Glomerular visceral epithelial cell (primary cell): Measurements from ENCODE around the gene CLSTN3.
A peak's percentile ranks its signal among the peaks of the same experiment; 100 is the strongest.

ENCODE experiments used
- DNase-seq: peaks from one replicate; pipeline ENCODE4 v3.0.0-alpha.2; 2016; ENCODE audit errors: extremely low spot score

Gene CLSTN3

DNA sequence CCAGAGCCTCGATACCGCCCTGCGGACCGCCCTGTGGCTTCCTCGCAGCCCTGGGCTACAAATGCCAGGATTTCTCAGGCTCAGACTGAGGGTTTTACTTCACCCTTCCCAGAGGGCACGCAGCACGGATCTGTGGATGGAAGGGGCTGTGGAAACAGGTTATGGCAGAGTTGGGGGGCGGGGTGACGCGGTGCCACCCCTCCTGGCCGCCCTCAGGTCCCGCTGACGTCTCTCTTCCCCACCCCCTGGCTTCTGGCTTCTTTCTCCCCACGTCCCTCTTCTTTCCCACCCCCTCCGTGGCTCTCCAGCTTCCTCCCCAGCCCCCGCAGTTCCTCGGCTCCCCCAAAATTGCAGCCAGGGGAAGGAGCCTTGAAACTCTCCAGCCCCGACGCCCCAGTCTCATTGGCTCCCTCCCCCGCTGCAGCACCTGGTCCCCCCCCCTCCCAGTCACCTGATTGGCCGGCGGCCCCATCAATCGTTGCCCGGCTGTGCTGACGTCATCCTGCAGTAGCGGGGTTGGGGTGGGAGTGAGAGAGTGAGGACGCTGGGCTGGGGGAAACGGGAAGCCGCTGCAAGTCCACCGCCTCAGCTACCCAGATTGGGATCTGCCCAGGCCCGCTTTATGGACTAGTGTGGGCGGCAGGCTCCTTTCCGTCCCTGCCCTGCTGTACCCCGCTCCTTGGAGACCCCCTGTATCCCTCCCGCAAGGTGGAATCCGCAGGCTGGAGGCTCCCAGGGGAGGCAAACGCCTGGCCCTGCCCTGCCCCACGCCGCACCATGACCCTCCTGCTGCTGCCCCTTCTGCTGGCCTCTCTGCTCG, at the start of gene CLSTN3:
TSS of gene CLSTN3 (plus strand) at position 500 of the 820 bp plus-strand sequence. CDS start at position 778, 278 bp downstream.
- DNase-seq: peak; percentile 80

DNA sequence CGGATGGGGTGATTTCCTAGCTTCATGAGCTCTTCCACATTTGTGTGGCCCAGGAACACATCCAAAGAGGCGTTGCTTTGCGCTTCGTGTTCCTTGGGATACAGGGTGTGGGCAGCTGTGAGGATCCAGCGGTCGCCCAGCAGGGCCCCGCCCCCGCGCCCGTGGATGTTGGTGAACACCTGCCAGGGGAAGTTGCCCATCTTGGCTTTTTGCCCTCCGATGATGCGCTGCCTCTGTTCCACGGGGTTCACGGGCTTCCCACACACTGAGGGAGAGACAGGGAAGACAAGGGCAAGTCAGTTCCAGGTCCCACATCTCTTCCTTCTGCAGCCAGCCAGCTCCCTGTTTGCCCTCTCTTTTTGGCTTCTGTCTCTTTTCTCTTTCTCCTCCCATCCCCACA, 49.1 kb upstream of the CLSTN3 start:
- no peak for DNase-seq

DNA sequence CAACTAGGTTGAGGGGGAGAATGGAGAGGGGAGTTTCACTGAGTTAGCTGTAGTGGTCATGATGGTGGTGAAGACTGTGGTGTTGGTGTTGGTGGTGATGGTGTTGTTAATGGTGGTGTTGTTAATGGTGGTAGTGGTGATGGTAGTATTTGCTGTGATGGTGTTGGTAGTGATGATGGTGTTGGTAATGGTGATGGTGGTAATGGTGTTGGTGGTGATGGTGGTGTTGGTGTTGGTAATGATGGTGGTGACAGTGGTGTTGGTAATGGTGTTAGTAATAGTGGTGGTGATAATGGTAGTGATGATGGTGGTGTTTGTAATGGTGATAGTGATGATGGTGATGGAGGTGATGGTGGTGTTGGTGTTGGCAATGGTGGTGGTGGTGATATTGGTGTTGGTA, 47.0 kb upstream of the CLSTN3 start:
- DNase-seq: no peak

DNA sequence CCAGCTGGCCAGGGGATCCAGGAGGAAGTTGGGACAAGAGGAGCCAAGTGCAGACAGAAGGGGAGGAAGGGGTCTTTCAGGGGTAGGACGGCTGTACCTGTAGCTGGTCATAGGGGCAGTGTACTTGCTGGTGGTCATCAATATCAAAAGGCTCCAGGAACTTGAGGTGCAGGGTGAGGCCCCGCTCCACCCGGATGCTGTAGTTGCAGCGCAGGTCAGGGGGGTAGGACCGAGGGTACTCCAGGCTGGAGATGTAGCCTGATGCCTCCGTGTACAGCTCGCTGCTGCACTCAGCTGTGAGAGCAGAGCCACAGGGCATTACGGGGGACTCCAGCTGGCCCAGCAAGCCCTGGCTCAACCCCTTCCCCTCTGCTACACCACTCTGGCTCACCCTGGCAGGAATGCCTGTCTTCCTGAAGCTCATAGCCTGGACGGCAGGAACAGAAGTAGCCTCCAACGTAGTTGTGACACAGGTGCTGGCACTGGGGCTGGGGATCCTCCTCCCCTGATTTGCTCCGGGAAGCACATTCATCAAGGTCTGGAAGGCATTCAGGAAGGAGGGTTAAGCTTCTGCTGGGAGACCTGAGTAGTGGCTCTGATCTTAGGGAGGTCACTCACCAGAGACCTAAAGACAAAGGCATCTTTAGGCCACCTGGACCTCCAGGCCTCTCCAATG, 40.8 kb upstream of the CLSTN3 start:
- no peak for DNase-seq

DNA sequence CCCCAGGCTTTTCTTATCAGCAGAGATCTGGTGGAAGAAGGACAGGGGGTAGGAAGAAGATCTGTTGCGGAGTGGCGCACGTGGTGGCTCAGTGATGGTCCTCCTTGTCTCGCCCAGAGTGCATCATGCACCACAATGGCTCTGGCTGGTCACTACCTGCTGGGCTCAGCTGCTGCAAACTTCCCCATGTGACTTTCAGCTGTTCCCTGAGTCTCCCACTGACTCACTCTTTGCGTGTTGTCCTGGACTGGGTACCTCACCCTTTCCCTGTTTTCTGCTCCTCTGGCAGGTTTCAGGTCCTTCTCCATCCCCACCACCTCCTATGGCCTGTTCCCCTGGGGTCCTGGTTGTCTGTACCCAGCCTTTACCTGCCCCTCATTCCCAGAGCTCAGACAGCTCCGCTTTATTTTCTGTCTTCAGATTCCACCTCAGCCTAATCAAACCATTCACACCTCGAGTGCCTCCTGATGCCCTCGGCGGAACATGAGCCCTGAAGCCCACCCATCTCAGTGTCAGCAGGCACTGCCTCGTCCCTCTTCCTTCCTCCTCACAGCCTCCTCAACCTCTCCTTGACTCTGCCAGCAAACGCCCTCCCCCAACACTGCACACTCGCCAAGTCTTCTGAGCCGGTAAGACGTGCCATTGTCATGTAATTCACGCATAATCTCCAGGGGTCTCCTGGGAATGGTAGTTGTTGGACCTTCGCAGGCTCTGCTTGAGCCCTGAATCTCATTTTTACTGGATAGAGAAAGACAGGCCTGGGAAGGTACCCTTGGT, 39.8 kb upstream of the CLSTN3 start:
- no peak for DNase-seq

DNA sequence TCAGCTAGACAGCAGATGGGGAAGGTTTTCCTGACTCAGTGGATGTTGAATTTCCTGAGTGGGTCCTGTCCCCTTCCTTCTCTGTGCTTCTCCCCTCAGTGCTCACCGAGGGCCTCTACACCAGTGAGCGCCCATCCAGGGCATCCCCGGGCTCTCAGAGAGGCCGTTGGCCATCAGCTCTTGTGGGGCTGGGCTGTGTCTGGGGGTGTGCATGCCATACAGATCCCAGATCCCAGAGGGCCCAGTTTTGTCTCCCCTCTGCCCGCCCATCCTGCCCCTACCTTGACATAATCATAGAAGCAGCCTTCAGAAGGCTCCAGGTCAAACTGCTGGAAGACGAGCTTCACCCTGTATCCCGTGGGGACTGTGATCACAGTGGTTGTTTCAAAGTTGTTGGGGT, 39.0 kb upstream of the CLSTN3 start:
- DNase-seq: no peak

DNA sequence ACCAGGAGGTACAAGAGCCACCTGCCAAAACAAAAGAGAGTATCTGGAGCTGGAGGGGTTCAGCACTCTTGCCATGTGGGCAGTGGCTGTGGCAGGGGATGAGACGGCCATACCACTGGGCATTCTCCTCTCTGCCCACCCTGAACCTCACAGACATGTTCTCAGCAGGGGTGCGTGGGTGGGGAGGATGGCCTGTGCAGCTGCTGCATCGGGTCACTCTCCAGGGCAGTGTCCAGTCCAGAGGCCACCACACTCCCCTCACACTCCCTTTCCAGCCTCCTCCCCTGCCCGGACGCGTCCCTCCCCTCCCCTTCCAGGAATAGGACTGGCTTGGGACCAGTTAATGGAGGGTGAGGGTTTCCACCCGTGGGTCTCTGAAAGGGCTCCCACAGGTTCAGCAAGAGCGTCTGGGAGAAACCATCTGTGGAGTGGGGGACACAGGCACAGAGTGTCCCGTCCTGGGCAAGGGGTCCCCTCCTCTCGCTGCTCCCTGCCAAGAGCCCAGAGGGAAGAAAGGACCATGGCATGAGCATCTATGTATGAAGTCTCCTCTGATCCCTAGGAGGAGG, 38.4 kb upstream of the CLSTN3 start:
- DNase-seq: no peak

DNA sequence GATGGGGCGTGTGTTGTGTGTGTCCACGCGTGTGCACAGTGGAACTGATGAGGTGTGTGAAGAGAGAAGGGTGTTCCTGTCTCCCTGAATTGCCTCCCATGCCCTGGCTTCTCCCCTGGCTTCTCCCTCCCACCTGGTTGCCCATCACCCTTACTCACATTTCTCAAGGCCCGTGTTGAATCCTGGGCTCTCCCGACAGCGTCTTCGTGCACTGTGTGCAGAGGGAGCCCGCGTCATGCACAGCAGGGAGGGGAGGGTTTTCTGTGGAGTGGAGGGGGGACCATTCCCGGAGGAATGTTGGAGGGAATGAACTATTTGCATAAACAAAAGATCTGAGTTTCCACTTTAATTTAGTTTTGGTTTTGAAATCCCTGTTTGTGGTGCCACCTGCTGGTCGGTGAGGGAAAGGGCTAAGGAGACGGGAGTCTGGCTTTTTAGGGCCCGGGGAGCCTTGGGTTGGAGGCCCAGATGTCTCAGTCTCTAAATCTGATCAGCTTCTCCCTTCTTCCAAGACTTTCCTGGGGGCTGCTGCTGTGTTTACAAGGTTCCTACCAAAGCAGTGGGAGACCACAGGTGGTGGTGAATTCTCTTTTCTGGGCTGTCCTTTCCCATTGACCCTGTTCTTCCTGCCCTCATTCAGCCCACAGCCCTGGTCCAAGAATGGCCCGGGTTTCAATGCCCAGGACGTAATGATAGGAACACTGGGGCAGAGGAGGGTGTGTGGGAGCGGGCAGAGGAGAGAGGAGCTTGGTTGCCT, 37.8 kb upstream of the CLSTN3 start, which contains the start of gene C1R:
TSS of gene C1R (minus strand) at position 217 of the 757 bp plus-strand sequence. CDS start at position 160, 57 bp downstream.
- peak; percentile 68 for DNase-seq

DNA sequence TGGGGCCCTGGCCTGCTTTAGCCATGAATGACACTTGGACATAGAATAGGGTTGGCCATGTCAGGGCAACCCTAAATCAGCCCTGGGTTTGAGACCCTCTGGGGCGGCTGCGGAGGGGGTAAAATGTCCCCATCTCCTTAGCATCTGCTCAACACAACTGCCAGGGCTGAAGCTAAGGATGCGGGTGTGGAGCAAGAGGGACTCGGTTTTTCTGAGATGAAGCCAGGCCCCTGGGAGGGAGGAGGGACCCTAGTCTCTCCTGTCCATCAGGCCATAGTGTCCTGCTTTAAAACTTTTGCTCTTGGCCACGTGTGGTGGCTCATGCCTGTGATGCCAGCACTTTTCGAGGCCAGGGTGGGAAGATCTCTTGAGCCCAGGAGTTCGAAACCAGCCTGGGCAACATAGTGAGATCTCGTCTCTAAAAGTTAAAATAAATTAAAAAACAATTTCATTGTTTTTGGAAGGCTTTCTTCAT, 37.1 kb upstream of the CLSTN3 start:
- no peak for DNase-seq

DNA sequence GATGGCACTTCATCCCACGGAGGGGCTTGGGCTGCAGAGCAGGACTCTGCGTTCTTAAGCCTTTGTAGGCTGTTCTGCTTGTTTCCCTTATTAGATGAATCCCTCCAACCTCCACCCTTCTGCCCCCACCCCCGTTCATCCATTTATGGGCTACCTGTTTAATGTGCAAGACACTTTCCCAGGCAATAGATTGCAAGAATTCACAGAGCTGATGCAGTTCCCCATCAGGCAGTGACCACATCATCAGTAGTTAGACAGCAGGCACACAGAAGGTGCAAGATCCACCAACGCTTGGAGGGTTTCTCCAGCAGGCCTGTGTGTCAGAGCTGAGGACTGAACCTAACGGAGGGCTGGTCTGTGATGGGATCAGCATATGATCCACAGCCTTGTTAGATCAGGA, 36.7 kb upstream of the CLSTN3 start:
- no peak for DNase-seq

DNA sequence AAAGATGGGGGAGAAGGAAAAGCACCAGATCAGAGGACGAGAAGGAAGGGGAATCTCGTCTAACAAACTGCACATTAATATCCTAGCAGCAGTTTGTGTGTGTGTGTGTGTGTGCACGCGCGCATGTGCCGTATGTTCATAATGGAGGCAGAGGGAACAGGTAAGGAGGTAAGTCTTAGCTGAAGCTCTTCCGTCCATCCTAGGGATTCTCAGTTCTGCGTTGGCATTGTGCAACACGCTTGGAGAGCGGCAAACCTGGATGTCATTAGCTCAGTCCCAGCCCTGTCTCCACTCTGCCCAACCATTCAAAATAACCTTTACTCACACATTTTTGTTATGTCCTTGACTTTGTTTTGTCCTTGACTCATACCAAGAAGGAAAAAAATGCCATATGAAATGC, 36.3 kb upstream of the CLSTN3 start:
- no peak for DNase-seq

DNA sequence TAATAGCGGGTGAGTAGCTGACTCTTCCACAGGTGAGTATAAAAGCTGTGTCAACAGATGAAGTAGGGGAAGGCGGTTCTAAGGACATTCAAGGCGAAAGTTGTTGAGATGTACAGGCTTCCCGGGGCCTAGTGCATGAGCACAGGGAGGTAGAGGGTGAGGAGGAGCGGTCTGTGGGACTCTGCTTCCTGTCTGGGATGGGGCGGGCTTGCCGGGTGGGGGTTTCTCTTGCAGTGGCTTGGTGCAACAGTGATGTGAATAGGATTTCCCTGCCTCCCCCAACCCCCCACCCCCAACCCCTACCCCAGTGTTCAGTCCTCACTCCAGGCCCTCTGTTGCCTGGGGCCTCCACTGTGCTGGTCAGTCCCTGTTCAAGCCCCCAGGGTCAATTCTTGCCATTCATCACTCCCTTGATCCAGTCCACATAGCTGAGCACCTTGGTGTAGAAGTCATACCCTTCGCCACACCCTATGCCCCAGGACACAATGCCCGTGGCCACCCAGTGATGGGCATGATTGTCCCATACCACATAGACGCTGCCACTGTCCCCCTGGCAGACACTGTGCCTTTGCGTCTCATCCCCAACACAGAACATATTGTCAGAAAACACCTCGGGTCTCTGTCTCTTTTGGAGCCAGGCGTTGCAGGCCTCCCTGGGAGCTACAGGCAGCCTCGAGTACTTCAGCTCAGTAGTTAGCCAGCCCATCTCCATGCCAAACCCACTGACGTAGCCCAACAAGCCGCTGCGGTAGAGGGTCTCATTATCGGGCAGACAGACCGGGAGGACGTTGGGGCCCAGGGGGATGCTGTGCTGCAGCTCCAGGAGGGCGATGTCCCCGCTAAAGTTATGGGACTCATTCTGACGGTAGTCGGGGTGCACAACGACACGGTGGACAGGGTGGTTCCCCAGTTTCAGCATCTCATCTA, 33.9 kb upstream of the CLSTN3 start:
- no peak for DNase-seq

DNA sequence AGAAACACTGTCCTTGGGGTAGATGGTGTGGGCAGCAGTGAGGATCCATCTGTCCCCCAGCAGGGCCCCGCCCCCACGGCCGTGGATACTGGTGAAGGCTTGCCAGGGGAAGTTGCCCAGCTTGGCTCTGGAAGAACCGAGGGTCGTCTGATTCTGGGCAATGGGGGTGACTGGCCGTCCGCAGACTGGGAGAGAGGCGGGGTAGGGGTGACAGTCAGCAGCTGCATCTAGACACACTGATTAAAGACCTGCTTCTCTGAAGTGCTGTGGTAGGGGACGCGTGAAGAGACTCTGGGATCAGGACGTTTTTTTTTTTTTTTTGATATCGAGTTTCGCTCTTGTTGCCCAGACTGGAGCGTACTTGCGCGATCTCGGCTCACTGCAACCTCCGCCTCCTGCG, 33.2 kb upstream of the CLSTN3 start:
- DNase-seq: no peak

DNA sequence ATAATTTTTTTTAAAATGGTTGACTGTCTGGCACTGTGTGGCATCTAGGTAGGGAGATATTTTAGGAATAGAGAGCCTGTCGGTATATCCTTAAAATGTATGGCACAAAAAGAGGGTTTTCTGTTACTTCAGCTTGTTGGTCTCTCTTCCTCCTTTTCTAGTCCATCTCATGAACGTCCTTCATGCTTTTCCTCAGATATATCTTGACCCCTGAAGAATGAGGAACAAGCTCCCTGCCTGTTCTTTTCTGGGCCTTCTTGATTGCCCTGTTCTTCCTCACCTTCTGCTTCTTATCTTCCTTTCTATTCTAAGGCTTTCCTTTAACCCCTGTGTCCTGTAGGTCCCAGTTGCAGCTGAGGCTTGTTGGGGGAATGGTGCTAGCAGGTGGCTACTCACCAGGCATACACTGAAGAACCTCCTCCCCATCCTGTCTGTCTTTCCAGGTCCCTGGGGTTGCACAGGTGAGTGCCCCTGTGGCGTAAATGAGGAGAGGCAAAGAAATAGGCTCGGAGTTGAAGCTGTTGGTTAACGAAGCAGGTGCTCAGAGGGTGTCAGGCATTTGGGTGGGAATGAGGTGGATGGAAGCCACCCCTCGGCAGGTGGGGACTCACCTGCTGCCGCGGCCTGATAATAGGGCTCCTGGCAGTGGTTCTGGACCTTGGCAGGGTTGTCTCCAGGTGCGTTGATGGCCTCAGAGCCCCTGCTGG, 30.7 kb upstream of the CLSTN3 start:
- DNase-seq: no peak

DNA sequence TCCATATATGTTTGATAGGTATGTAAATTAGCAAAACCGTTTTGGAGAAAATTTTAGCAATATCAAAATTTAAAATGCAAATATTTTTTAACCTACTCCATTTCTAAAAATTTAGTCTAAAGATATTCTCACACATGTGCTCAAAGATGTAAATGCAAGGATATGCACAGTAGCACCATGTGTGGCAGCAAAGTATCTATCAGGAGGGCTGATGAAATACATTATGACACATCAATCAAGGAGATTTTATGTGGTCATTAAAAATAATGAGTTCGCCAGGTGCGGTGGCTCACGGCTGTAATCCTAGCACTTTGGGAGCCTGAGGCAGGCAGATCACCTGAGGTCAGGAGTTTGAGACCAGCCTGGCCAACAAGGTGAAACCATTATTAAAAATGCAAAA, 29.9 kb upstream of the CLSTN3 start:
- no peak for DNase-seq

DNA sequence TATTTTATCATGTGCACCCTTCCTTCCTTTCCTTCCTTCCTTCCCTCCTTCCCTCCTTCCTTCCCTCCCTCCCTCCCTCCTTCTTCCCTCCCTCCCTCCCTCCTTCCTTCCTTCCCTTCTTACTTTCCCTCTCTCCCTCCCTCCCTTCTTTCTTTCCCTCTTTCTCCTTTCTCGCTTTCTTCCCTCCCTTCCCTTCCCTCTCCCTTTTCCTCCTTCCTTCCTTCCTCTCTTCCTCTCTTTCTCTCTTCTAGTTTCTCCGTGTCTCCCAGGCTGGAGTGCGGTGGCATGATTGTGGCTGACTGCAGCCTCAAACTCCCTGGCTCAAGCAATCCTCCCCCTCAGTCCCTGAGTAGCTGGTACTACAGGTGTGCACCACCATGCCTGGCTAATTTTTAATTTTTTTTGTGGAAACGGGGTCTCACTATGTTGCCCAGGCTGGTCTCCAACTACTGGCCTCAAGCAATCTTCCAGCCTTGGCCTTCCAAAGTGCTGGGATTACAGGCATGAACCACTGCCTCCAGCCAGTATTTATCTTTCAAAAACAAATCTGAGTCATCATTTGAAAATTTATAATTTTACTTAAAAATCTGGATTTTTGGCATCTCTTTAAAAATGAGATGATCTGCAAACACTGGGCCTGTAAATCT, 29.0 kb upstream of the CLSTN3 start:
- DNase-seq: no peak

DNA sequence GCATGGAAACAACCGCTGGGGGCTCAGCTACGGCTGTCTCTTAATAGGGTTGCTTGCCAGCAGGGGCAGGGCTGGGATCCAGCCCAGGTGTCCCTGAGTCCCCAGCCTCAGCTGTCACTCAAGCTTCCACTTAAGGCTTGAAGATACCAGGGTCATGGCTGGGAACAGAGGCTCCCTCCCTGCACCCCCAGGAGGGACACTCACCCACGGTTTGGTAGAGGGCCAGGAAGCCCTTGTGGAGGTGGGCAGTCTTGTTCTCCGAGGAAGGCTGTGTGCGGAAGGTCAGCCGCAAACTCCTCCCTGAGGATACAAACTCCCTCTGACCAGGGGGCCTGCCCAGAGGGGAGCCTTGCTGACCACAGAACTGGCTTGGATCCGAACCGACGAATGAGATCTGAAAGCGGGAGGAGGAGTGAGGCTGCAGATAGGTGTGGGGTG, 28.5 kb upstream of the CLSTN3 start:
- DNase-seq: no peak

DNA sequence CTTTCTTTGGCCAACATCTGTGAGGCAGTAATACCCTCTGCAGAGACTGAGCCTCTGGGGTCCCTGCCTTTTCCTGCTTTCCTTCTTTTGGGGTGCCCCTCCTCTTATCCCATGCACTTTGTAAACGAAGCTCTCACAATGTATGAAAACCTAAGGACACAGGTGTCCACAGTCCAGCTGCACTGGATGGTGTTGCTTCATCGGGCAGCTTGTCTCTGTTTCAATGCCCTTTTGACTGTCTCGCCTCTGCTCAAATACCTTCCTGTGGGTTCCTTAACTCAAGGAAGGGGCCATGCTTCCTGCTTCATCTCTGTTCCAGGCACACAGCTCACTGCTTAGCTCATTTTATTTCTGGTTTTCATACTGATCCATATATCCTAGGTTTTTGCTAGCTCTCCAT, 27.6 kb upstream of the CLSTN3 start:
- no peak for DNase-seq
